Jurkat, Clone E6-1 (cell line): ENCODE measurements around the gene KIF18A.

Source experiments
- DNase-seq: peaks from one replicate; pipeline ENCODE4 v3.0.0-alpha.2; 2011; ENCODE audit warnings: low read depth, low spot score
- H3K4me3 ChIP-seq: 2 replicates; pipeline ENCODE4 v1.5.1; 2011; ENCODE audit warnings: mild to moderate bottlenecking, low read length, control low read depth, moderate library complexity

The KIF18A gene

GRCh38 chr11:28058333-28058732 is 49.6 kb downstream of the KIF18A start:
- H3K4me3 ChIP-seq = no peak overlapping the region
- no peak for DNase-seq

GRCh38 chr11:28054821-28055220 is 53.1 kb downstream of the KIF18A start:
- no peak overlapping the region for H3K4me3 ChIP-seq
- DNase-seq = no peak

GRCh38 chr11:28049338-28050216 is 58.4 kb downstream of the KIF18A start:
- no peak overlapping the region for H3K4me3 ChIP-seq
- no peak for DNase-seq

GRCh38 chr11:28048812-28049211 is 59.1 kb downstream of the KIF18A start:
- H3K4me3 ChIP-seq = no peak overlapping the region
- DNase-seq = no peak

- no peak overlapping the region for H3K4me3 ChIP-seq
- DNase-seq = no peak
Measured at GRCh38 chr11:28043930-28044709, 63.8 kb downstream of the KIF18A start.

- no peak for DNase-seq
- H3K4me3 ChIP-seq = no peak overlapping the region
Measured at GRCh38 chr11:28040384-28040783, 67.6 kb downstream of the KIF18A start.

- DNase-seq = no peak
- no peak overlapping the region for H3K4me3 ChIP-seq
Measured at GRCh38 chr11:28038775-28039174, 69.2 kb downstream of the KIF18A start.

- no peak for DNase-seq
- no peak overlapping the region for H3K4me3 ChIP-seq
Measured at GRCh38 chr11:28026634-28027290, 81.2 kb downstream of the KIF18A start.

GRCh38 chr11:28017816-28018215 is 90.1 kb downstream of the KIF18A start:
- no peak for DNase-seq
- no peak overlapping the region for H3K4me3 ChIP-seq

- no peak for DNase-seq
- no peak overlapping the region for H3K4me3 ChIP-seq
Measured at GRCh38 chr11:28011813-28012212, 96.1 kb downstream of the KIF18A start.

GRCh38 chr11:28009996-28010395 is 98.0 kb downstream of the KIF18A start:
- no peak for DNase-seq

GRCh38 chr11:28009388-28009787 is 98.6 kb downstream of the KIF18A start:
- no peak overlapping the region for H3K4me3 ChIP-seq
- DNase-seq = no peak

More at GRCh38 chr11:28009996-28010395, 98.0 kb downstream of the KIF18A start:
- no peak overlapping the region for H3K4me3 ChIP-seq

GRCh38 chr11:28003615-28004014 is 104.3 kb downstream of the KIF18A start:
- H3K4me3 ChIP-seq = no peak overlapping the region
- no peak for DNase-seq

- DNase-seq = no peak
- no peak overlapping the region for H3K4me3 ChIP-seq
Measured at GRCh38 chr11:27998552-27998951, 109.4 kb downstream of the KIF18A start.

- no peak for DNase-seq
- H3K4me3 ChIP-seq = no peak overlapping the region
Measured at GRCh38 chr11:27997344-27997743, 110.6 kb downstream of the KIF18A start.

GRCh38 chr11:27996066-27996465 is 111.9 kb downstream of the KIF18A start:
- no peak overlapping the region for H3K4me3 ChIP-seq
- DNase-seq = no peak

- no peak overlapping the region for H3K4me3 ChIP-seq
- no peak for DNase-seq
Measured at GRCh38 chr11:27995083-27995482, 112.9 kb downstream of the KIF18A start.

GRCh38 chr11:27991736-27992135 is 116.2 kb downstream of the KIF18A start:
- DNase-seq = no peak
- no peak overlapping the region for H3K4me3 ChIP-seq

- H3K4me3 ChIP-seq = no peak overlapping the region
- no peak for DNase-seq
Measured at GRCh38 chr11:27977527-27977926, 130.4 kb downstream of the KIF18A start.

- H3K4me3 ChIP-seq = no peak overlapping the region
- DNase-seq = no peak
Measured at GRCh38 chr11:27977031-27977430, 130.9 kb downstream of the KIF18A start.
